ENCODE results near the gene HPCAL4.

DNA sequence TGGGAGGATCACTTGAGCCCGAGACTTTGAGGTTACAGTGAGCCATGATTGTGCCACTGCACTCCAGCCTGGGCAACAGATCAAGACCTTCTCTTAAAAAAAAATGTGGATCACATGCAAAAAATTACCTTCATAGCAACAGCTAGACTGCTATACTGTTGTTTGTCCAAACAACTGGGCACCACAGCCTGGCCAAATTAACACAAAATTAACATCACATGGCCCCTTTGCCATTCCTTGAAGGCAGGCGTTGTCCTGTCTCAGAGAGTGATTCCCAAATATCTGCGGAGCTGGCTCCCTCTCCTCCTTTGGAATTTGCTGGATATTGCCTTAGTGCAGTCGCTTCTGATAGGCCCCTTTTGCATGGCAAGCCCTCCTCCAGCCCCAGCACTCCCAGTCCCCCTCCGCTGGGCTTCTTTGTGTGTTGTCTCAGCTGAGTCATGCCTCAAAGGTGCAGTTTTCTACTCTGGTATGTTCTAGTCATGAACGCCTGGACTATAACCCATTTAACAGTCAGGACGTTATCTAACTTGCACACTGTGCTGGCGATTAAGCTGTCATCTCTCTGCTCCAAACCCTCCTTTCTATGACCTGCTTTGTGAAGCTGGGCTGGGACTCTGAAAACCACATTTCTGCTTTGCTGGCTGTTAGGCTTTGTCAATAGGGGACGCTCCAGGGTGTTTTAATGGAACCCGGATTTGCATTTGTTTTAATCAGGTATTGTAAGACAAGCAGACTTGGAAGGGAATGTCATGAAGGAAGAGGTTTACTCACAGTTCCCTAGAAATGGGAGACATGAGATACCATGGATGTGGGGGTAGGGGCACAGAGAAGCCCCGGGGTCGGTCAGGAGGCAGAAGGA lies 20.1 kb upstream of the HPCAL4 start:
- no peak for TF ChIP-seq EZH2 (IDR thresholded peaks at IDR 0.05; ENCODE audit: borderline replicate concordance, low read length)
- TF ChIP-seq CTCF (conservative IDR thresholded peaks at IDR 0.05 in 1 of 2, IDR thresholded peaks at IDR 0.05 in 1 of 2; ENCODE audit: extremely low read depth in 1 of 2, insufficient read depth in 1 of 2, low read depth in 1 of 2, low read length in 2 of 2): no peak

Data from mammary epithelial cell (primary cell).